K562 (cell line): ENCODE measurements around the gene PCOLCE2. TPM values are rescaled to one million over a fixed set of nuclear protein-coding genes. Genes with fewer than 3 reads are reported as not detected.
A peak's percentile ranks its signal among the peaks of the same experiment; 100 is the strongest.

Source experiments
- ATAC-seq: fragments of 200-7000 bp; cut with Tn5 transposase; 3 replicates; pipeline ENCODE4 v1.9.1; 2020; ENCODE audit warnings: moderate library complexity
- BruUV-seq: library from RNA; stranded (reverse); fragments of 400-500 nt; replicated peaks from 2 replicates; lab custom pipeline; 2021; lab: Mats Ljungman, UMichigan
- CTCF ChIA-PET: fragments of 300-600 bp; formaldehyde crosslinking; extraction: SDS; loops from one replicate; lab custom pipeline; 2021; ENCODE audit warnings: low intra/inter-chr PET ratio; lab: Yijun Ruan, JAX
- POLR2A ChIA-PET: fragments of 300-600, 350-650 bp; sonication (Branson Sonifier 250); formaldehyde crosslinking; extraction: SDS; loops from one replicate; lab custom pipeline; 2021; ENCODE audit warnings: antibody characterized with exemption, inconsistent platforms; lab: Yijun Ruan, JAX
- DNase-seq, 4 experiments: peaks; one replicate each; pipeline versions ENCODE4 v3.0.0 to v3.0.0-alpha.2; 2011 to 2018; ENCODE audit warnings: low spot score in 3 of 4, mixed read lengths in 3 of 4; ENCODE audit errors: extremely low read depth in 1 of 4
- FAIRE-seq: peaks from 2 replicates; lab custom pipeline; 2011; peaks lifted over from hg19 to GRCh38; lab: Jason Lieb, UNC
- H2AFZ ChIP-seq: 2 replicates; pipeline ENCODE4 v1.6.0; 2011; ENCODE audit warnings: low read depth, low read length, control low read depth, inconsistent platforms
- H3K27ac ChIP-seq: fragments of 200-600 bp; 3 replicates; pipeline ENCODE4 v1.8.0; 2011; ENCODE audit warnings: low read depth, mild to moderate bottlenecking, control low read depth, inconsistent platforms, low read length, moderate library complexity, mixed read lengths; ENCODE audit errors: extremely low read depth
- H3K27me3 ChIP-seq, 2 experiments: fragments of 300-600 bp in 1 of 2; 2 replicates in 1 of 2; 3 replicates in 1 of 2; pipeline versions ENCODE4 v1.6.0 to v1.8.0; 2011; ENCODE audit warnings: inconsistent platforms in 2 of 2, low read length in 2 of 2, mild to moderate bottlenecking in 1 of 2, mixed read lengths in 1 of 2, moderate library complexity in 1 of 2; ENCODE audit not compliant: control insufficient read depth in 2 of 2, insufficient read depth in 2 of 2
- H3K36me3 ChIP-seq: fragments of 300-600 bp; 3 replicates; pipeline ENCODE4 v1.8.0; 2011; ENCODE audit warnings: mild to moderate bottlenecking, low read length, inconsistent platforms; ENCODE audit not compliant: control insufficient read depth, insufficient read depth
- H3K4me1 ChIP-seq, 2 experiments: fragments of 200-600 bp in 1 of 2; replicated peaks in 1 of 2; 2 replicates in 1 of 2; 3 replicates in 1 of 2; pipeline versions ENCODE4 v1.5.1 to v1.8.0; 2011; ENCODE audit warnings: inconsistent platforms in 2 of 2, low read length in 2 of 2, mild to moderate bottlenecking in 1 of 2, mixed read lengths in 1 of 2, moderate library complexity in 1 of 2; ENCODE audit not compliant: control insufficient read depth in 2 of 2, insufficient read depth in 2 of 2
- H3K4me2 ChIP-seq: 2 replicates; pipeline ENCODE4 v1.6.1; 2011; ENCODE audit warnings: low read length, control low read depth, inconsistent platforms, mixed read lengths; ENCODE audit not compliant: insufficient read depth
- H3K4me3 ChIP-seq: fragments of 200-600 bp; sonication (generic), shearing (Covaris generic); 2 replicates; pipeline ENCODE4 v1.5.1; 2016; ENCODE audit warnings: control low read depth, inconsistent platforms
- H3K79me2 ChIP-seq: fragments of 200-600 bp; 3 replicates; pipeline ENCODE4 v1.8.0; 2011; ENCODE audit warnings: low read length, inconsistent platforms; ENCODE audit not compliant: control insufficient read depth, insufficient read depth
- H3K9ac ChIP-seq, 2 experiments: 2 replicates each; pipeline versions ENCODE4 v1.6.0 to v1.6.1; 2011; ENCODE audit warnings: low read depth in 2 of 2, low read length in 2 of 2, control low read depth in 1 of 2, inconsistent platforms in 1 of 2, mild to moderate bottlenecking in 1 of 2, mixed read lengths in 1 of 2; ENCODE audit not compliant: insufficient read depth in 1 of 2
- H3K9me1 ChIP-seq: one replicate; pipeline ENCODE4 v1.6.0; 2011; ENCODE audit warnings: inconsistent platforms, mild to moderate bottlenecking, low read length, moderate library complexity; ENCODE audit not compliant: control insufficient read depth, insufficient read depth
- H3K9me3 ChIP-seq: replicated peaks from 2 replicates; pipeline ENCODE4 v1.5.1; 2011; ENCODE audit warnings: low read depth, low read length, inconsistent platforms; ENCODE audit not compliant: control insufficient read depth, insufficient read depth
- H4K20me1 ChIP-seq: replicated peaks from 2 replicates; pipeline ENCODE4 v1.6.1; 2011; ENCODE audit warnings: low read length, inconsistent platforms, mixed read lengths; ENCODE audit not compliant: control insufficient read depth, insufficient read depth
- MAFG ChIP-seq: fragments of 450-650 bp; conservative IDR thresholded peaks from 2 replicates; pipeline ENCODE4 v1.6.1; 2016; ENCODE audit warnings: missing genetic modification characterization, missing compliant biosample characterization
- WGBS: fragments of 100-300 bp; shearing (Covaris generic); methylation state at CpG from one replicate; pipeline ENCODE4 v1.1.6; 2016; ENCODE audit warnings: low coverage, mixed read lengths; ENCODE audit not compliant: insufficient coverage; ENCODE audit errors: missing lambda C conversion rate; 5-methylcytosine and 5-hydroxymethylcytosine counted together
- in situ Hi-C: fragments of 300-500 bp; cut with MboI; formaldehyde crosslinking; loops from 4 replicates; pipeline ENCODE4 v1.15.0; 2018; ENCODE audit warnings: inconsistent platforms, mixed read lengths
- intact Hi-C: fragments of 100-400 bp; cut with micrococcal nuclease; formaldehyde crosslinking; loops from 2 replicates; pipeline ENCODE4 v1.14.2; 2022
- polyA plus RNA-seq, 8 experiments: library from polyadenylated mRNA; depleted of rRNA in 4 of 8; stranded (reverse) in 5 of 8; unstranded in 3 of 8; fragments of >200 nt; fragmentation: Nextera tagmentation in 2 of 8; fragmentation: Illumina TruSeq in 1 of 8; extraction: Ambion mirVana in 2 of 8; extraction: Trizol in 1 of 8; gene quantifications; 2 replicates each; pipeline versions ENCODE4 v1.2.1 to v1.2.3, GENCODE V29; 2011 to 2014; ENCODE audit warnings: inconsistent platforms in 1 of 8, missing spikeins in 1 of 8
- total RNA-seq, 7 experiments: library from RNA; depleted of rRNA in 6 of 7; stranded (reverse); fragments of >200 nt in 6 of 7; fragmentation: Illumina TruSeq in 2 of 7; extraction: Trizol in 2 of 7; gene quantifications; 2 replicates each; pipeline versions ENCODE4 v1.2.1 to v1.2.3, GENCODE V29; 2011 to 2021; ENCODE audit warnings: low replicate concordance in 1 of 7
- TF ChIP-seq, protein P1 (sequence below): fragments of 450-650 bp; IDR thresholded peaks from 2 replicates; pipeline ENCODE4 v1.6.1; 2016; ENCODE audit warnings: borderline replicate concordance
- TF ChIP-seq, protein P2 (sequence below): fragments of 450-650 bp; IDR thresholded peaks from 2 replicates; pipeline ENCODE4 v1.7.1; 2018; ENCODE audit warnings: mild to moderate bottlenecking, low read depth; ENCODE audit not compliant: partially characterized antibody

Gene PCOLCE2
- total and polyA plus RNA-seq, 9 of the 15 experiments (the other 6 are each of a cell fraction or from before 2014, with no cell fraction given), result 0.18 to 1.2 (median 0.65) TPM

GRCh38 chr3:142898346-142899213, 9.7 kb upstream of the PCOLCE2 start:
- H4K20me1 ChIP-seq, result no peaks in the 10 kb centered on the region
- H3K4me3 ChIP-seq, result no peak overlapping the region
- no TSS peak for BruUV-seq
- H3K9me1 ChIP-seq, result no peaks in the 10 kb centered on the region
- no peak overlapping the region for H3K4me2 ChIP-seq
- no peaks in the 10 kb centered on the region for H3K36me3 ChIP-seq
- peaks cover 0 to 3% of the 10 kb centered on the region in 2 experiments; a peak in 1 of 5 replicates for H3K27me3 ChIP-seq
- DNase-seq (no peak), FAIRE-seq (no peak), ATAC-seq (peak; percentile 33; the same call in 2 of the 3 replicates)
- WGBS, result 12% methylated on average over 3 of the region's 3 CpGs
- in situ Hi-C loops, result no loop called here
- intact Hi-C loops, result no loop called here
- ChIA-PET CTCF (no interaction called here), POLR2A (no interaction called here)
- no peak overlapping the region for H3K27ac ChIP-seq
- no peak overlapping the region for H3K9ac ChIP-seq
- H3K9me3 ChIP-seq, result no peaks in the 10 kb centered on the region
- no peaks in the 10 kb centered on the region for H3K79me2 ChIP-seq
- 0 out of 5 replicates have a peak, but pooled peaks cover 0 to 3% of the 10 kb centered on the region in 2 experiments for H3K4me1 ChIP-seq
- no peak overlapping the region for H2AFZ ChIP-seq
- TF ChIP-seq MAFG, result no peak
- TF ChIP-seq, protein P1, sequence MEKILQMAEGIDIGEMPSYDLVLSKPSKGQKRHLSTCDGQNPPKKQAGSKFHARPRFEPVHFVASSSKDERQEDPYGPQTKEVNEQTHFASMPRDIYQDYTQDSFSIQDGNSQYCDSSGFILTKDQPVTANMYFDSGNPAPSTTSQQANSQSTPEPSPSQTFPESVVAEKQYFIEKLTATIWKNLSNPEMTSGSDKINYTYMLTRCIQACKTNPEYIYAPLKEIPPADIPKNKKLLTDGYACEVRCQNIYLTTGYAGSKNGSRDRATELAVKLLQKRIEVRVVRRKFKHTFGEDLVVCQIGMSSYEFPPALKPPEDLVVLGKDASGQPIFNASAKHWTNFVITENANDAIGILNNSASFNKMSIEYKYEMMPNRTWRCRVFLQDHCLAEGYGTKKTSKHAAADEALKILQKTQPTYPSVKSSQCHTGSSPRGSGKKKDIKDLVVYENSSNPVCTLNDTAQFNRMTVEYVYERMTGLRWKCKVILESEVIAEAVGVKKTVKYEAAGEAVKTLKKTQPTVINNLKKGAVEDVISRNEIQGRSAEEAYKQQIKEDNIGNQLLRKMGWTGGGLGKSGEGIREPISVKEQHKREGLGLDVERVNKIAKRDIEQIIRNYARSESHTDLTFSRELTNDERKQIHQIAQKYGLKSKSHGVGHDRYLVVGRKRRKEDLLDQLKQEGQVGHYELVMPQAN, result no peak
- TF ChIP-seq, protein P2, sequence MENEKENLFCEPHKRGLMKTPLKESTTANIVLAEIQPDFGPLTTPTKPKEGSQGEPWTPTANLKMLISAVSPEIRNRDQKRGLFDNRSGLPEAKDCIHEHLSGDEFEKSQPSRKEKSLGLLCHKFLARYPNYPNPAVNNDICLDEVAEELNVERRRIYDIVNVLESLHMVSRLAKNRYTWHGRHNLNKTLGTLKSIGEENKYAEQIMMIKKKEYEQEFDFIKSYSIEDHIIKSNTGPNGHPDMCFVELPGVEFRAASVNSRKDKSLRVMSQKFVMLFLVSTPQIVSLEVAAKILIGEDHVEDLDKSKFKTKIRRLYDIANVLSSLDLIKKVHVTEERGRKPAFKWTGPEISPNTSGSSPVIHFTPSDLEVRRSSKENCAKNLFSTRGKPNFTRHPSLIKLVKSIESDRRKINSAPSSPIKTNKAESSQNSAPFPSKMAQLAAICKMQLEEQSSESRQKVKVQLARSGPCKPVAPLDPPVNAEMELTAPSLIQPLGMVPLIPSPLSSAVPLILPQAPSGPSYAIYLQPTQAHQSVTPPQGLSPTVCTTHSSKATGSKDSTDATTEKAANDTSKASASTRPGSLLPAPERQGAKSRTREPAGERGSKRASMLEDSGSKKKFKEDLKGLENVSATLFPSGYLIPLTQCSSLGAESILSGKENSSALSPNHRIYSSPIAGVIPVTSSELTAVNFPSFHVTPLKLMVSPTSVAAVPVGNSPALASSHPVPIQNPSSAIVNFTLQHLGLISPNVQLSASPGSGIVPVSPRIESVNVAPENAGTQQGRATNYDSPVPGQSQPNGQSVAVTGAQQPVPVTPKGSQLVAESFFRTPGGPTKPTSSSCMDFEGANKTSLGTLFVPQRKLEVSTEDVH, result no peak
